Stomach (tissue), 4 donors: ENCODE results near the gene PSMA1.

ENCODE experiments used
- CTCF ChIP-seq, 7 experiments: fragments of 450-650 bp in 4 of 7; fragments of 200-600 bp in 3 of 7; sonication (generic) in 3 of 7; IDR thresholded peaks; one replicate each; pipeline ENCODE4 v1.5.1; 2016 to 2019; ENCODE audit warnings: antibody characterized with exemption in 7 of 7, control low read depth in 2 of 7, mild to moderate bottlenecking in 1 of 7
- EP300 ChIP-seq: sonication (generic); formaldehyde crosslinking; IDR thresholded peaks from one replicate; pipeline ENCODE4 v1.6.1; 2017; ENCODE audit warnings: antibody characterized with exemption
- POLR2A ChIP-seq, 4 donors: fragments of 450-650 bp; IDR thresholded peaks; one replicate each; pipeline ENCODE4 v1.6.1; 2016; ENCODE audit warnings: antibody characterized with exemption in 4 of 4, control low read depth in 2 of 4, mild to moderate bottlenecking in 1 of 4, moderate library complexity in 1 of 4
- POLR2AphosphoS5 ChIP-seq, 3 donors: sonication (generic); formaldehyde crosslinking; IDR thresholded peaks; one replicate each; pipeline ENCODE4 v1.6.1; 2016; ENCODE audit warnings: antibody characterized with exemption in 3 of 3

GRCh38 chr11:14543260-14543659, 23.1 kb upstream of the PSMA1 start:
- TF ChIP-seq CTCF (IDR thresholded peaks at IDR 0.05) = no peak
- no peak for TF ChIP-seq POLR2AphosphoS5 (IDR thresholded peaks at IDR 0.05)
- TF ChIP-seq POLR2A (IDR thresholded peaks at IDR 0.05) = no peak
- TF ChIP-seq EP300 = no peak
